LHCN-M2 (cell line): ENCODE results near the gene SSBP4. TPM values are rescaled to one million over a fixed set of nuclear protein-coding genes. Genes with fewer than 3 reads are reported as not detected.

Experiments used
- DNase-seq: peaks from one replicate; pipeline ENCODE4 v3.0.0-alpha.2; 2012; ENCODE audit warnings: low read depth
- total RNA-seq: library from RNA; depleted of rRNA; stranded (reverse); fragments of >200 nt; gene quantifications from 2 replicates; pipeline ENCODE4 v1.2.3, GENCODE V29; 2014

The SSBP4 gene
- total RNA-seq, 1 experiment from 2014 or later, result 64.2 TPM

DNA sequence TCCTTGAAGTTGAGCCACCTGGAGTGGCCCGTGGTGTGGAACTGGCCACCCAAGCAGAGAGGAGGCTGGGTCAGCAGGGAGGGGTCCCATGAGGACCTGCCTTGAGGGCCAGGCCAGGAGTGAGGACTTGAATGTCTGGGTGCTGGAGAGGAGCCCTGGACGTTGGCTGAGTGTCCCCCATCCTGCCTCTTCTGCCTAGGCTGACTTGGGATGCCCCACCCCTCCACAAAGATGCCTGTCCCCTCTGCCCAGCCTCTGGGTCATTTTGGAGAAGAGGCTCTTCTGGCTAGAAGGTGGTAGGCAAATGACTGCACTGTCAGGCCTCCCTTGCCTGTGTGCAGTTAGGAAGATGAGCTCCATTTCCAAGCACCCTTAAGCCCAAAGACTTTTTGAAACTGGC is 1.7 kb downstream of the SSBP4 start:
- DNase-seq, result no peak

DNA sequence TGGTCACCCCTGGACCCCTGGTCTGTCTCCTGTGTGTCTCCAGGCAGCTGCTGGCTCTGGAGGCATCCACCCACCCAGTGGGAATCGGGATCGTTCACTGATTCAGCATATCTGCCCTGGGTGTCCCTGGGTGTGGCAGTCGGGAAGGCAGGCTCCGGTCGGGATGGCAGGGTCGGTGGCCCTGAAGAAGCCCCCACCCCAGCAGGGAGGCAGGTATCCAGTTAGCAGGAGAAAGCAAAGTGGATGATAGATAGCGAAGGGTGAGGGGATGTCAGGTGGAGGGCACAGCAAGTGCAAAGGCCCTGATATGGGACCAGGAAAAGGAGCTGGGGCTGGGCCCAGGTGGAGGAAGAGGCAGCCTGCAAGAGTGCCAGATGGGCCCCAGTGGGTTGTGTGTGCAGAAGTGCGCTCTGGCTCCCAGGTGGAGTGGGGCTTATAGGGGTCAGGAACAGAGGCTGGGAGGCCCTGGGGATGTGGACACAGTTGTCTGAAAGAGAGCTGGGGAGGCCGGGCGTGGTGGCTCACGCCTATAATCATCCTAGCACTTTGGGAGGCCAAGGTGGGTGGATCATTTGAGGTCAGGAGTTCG is 2.3 kb downstream of the SSBP4 start:
- DNase-seq, result no peak

DNA sequence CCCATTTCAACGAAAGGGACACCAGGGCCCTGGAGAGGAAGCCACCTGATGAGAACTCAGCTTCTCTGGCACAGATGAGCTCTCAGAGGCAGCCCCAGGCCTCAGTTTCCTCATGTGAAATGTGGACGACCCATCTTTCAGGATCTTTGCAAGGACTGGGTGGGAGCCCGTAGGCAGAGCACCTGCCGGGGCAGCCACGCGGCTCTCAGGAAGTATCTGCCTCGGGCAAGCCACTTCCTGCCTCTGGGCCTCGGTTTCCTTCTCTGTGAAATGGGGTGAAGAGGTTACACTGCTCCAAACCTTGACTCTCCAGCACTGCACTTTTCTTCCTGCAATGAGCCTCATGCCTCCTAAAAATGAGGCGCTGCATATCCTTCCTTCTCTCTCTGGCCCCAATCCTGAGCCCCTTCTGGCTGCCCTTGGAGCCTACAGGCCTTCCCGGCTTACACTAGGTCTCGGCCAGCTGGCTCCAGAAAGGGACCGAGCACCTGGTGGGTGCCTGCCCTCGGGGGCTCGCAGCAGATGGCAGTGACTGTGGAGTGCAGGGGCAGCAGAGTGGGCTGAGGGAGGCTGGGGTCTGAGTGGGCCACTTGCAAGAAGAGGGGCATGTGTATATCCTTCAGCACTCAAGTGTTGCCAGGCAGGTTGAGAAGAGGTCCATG is 3.5 kb downstream of the SSBP4 start:
- DNase-seq, result no peak

DNA sequence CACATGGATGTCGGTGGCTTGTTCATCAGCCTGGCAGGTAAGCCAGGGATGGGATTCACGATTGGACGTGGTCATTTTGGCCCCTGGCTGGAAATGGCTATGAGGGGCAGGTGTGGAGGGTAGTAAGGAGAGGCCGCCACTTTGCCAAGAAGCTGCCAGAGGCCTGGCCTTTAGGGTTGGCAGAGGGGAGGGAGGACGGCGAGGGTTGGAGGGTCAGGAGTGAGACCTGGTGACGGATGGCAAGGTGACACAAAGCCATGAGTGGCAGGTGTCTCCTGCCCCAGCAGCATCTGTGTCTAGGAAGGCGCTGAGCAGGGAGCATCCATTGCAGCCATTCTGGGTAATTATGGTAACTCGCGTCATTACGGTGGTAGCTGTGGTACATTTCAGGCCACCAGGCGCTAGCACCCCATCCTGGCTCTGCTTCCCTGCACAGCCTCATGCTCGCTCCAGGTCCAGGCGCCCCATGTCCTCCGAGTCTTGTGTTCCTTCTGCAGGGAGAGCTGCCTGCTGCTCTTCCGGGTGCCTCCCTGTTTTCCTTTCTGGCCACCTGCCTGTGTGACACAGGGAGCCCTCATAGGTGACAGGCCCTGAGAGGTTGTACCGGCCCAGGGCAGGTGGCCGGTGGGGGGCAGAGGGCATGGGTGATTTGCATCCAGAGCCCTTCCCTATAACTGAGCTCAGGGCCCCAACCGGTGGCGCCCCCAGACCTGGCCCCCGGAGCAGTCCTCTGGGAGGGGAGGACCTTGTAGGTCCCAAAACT is 4.2 kb downstream of the SSBP4 start:
- no peak for DNase-seq

DNA sequence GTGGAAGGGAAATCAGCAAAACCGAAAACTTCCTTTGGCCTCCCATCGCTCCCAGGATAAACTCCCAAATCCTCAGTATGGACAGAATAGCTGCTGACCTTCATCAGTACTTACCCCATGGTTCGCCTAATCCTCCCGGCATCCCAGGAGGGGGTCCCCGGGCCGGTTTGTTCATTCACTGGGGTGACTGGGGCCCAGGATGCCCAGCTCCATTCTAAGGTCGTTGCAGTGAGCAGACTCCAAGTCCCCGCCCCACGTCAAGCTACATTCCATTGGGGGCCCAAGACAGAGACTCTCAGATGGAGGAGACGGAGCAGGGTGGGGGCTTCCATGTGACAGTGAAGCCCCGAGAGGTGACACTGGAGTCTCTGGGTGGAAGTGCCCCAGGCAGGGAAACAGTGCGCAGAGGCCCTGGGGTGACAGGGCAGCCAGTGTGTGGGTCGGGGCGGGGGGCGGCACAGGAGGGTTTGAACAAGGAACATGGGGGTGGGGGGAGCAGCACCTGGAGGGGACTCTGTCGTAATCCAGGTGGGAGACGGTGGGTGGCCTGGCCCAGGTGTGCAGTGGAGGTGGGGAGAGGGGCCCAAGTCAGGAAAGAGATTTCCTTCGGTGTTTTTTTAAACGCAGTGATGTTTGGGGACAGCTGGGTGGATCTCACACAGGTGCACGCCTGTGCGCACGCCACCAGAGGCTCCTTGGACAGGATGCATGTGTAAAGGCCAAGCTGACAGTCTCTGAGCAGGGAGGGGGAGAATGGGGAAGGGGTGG is 5.1 kb downstream of the SSBP4 start:
- DNase-seq, result no peak

DNA sequence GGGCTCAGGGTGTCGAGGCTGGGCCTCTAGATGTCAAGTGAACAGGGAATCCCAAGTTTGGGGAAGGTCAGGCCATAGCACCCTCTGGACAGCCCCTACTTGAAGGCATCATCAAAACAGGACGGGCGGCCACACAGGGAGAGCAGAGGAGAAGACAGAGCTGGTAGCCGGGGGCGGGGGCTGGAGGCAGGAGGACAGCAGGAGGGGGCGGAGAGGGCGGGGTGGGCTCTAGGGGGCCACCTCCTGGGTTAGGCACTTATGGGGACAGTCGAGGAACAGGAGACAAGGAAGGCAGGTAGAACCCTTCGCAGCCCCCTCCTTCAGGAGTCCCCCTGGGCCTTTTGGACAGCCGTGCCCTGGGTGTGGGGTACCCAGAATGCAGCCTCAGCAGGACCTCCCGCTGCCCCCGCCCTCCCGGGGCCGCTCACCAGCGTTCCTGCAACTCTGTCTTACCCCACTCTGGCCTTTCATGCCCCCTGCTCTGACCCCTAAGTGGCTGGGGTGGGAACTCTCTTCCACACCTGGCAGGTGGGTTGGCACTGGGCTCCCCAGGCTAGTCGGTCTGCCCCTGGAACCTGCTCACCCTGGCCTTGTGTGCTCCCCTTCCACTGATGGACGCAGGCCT is 5.8 kb downstream of the SSBP4 start:
- DNase-seq, result no peak

DNA sequence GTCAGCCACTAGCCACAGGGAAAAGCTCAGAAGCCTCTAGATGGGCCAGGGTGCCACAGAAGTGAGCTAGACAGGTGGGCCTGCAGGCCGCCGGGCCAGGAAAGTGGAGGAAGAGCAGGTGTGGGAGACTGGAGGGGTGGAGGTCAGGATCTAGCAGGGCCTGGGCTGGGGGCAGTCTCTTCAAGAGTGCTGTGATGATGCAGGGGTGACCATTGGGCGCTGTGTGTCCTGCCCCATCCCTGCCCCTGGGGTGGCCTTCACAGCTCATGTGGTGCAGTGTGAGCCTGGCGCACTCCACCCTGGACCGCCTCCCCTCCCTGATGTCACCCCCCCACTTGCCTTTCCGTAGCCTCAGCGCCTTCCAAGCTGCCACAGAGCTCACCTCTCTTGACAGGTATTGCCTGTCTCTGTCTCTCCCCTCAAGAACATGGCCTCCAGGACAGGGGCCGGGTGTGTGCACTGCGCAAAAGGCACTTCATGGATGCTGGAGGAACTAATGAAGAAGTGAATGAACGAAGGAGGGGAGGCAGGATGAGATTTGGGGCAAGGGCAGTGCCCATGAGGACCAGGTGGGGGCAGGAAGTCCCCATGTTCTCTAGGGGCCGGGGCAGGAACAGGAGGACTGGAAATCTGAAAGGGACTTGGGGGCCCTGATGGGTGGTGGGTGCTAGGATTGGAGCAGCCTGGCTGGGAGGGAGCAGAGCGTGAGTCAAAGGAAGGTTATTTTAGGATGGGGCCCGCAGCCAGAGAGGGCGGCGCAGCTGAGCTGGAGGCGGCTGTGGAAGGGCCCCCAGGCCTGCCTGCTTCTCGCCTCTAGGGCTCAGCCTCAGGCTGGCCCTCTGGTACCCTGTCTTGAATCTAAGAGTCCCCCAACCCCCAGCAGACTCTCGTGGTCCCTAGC is 6.6 kb downstream of the SSBP4 start:
- DNase-seq, result peak; percentile 44

DNA sequence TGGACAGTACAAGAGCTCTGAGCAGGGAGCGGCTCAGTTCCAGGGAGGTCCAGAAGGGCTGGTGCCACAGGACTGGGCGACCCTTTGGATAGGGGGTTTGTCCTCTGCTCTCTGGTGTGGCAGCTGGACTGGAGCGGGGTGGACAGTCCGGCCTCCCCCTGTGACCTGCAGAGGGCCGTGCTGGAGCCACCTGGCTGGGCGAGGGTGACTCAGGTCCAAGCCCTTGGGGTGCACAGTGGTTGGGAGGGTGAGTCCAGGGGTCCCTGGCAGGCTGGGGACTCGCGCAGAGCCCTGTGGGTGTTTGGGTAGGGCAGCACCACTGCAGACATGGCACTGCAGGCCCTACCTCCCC is 7.2 kb downstream of the SSBP4 start:
- no peak for DNase-seq

DNA sequence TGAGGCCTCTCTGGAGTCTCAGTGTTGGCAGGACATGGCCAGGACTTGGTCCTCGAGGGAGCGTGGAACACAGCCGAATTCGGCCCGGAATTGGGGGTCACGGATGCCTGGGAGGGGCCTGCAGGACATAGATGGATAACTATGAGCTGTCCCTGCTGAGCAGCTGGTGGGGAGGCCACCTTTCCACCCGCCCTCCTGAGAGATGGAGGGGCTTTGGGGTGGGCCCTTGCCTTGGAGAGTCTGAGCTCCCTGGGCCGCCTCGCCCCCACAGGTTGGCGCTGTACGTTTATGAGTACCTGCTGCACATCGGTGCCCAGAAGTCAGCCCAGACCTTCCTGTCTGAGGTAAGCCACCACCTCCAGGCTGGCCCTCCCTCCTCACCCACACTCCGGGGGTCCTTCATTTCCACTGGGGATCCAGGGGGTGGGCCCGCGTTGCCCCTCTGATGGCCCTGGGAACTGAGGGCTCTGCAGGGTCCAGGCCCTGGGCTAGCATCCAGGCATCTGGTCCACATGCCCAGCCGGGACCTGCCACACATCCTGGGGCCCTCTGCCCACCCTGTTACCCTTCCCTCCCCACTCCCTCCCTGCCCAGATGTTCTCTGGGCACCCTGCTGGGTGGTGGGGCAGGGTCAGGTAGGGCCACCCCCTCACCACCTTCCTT is 8.0 kb downstream of the SSBP4 start:
- no peak for DNase-seq

DNA sequence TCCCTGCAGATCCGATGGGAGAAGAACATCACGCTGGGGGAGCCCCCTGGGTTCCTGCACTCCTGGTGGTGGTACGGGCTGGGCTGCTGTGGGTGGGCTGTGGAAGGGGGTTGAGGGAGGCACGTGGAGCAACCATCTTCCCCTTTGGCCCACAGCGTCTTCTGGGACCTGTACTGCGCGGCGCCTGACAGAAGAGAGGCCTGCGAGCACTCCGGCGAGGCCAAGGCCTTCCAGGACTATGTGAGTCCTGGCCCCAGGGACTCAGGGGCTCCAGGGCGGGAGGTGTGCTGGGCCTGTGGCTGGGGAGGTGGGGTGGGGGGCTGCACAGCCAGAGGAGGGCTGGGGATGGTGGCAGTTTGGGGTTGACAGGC is 8.5 kb downstream of the SSBP4 start:
- DNase-seq, result no peak

DNA sequence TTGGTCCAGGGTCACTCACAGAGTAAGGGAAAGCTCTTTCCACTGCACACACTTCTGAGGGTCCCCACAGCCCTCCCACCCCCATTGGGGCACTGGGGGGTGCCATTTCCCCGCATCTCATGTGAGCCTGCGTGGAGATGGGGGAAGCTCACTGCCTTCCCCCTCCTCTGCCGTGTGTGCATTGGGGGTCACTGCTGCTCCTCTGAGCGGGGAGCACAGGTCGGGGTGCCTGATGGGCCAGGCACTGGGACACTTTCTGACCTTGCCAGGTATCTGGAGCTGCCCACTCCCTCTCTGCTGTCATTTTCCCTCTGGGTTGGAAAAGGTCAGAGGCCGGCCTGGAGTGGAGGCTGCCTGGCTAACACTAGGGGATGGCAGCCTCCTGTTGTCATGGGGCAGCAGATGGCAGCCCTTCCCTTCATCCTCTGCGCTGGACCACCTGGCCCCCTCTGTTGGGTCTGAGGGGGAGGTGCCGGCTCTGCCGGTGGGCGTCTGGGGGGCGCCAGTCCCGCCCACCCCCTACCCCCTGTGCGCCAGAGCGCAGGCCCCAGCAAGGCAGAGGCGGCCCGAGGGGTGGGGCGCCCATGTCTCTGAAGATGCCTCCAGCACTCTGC is 9.1 kb downstream of the SSBP4 start:
- no peak for DNase-seq

DNA sequence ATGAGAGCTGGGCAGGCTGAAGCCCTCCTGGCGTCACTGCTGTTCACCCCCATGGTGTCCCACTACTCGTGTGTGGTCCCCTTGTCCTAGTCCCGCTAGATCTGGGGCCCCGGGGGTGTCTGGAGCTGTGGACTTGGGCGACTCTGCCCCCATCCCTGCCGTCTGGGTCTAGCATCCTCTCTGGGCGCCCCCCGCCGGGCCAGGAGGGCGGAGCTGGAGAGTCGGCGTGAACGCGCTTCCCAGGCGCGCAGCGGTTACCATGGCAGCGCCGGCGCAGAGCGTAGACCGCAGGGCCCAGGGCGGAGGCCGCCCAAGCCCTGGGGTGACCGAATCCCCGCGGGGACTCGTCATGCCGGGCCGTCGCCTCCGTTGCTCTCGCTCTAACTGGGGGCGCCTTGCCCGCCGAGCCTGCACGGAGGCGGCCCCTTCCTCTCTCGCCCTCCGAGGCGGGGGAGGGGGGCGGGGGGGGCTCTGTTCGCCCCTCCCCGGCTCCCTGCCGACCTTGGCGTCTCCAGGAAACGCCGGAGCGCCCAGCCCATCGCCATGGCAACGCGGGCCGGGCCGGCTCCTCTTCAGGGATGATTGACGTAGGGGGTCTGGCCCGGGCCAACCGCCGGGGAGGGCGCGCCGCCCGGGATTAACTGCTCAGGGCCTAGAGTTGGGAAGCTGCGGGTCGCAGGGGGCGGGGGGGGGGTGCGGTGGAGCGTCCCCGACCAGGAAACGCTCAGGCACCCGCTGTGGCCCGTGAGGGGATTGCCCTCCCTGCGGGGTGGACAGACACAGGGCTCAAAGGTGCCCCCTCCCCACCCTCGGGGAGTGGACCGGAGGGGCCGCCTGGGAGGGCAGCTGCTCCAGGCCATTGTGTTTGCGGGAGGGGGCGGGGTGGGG is 9.8 kb downstream of the SSBP4 start:
- peak; percentile 61 for DNase-seq

DNA sequence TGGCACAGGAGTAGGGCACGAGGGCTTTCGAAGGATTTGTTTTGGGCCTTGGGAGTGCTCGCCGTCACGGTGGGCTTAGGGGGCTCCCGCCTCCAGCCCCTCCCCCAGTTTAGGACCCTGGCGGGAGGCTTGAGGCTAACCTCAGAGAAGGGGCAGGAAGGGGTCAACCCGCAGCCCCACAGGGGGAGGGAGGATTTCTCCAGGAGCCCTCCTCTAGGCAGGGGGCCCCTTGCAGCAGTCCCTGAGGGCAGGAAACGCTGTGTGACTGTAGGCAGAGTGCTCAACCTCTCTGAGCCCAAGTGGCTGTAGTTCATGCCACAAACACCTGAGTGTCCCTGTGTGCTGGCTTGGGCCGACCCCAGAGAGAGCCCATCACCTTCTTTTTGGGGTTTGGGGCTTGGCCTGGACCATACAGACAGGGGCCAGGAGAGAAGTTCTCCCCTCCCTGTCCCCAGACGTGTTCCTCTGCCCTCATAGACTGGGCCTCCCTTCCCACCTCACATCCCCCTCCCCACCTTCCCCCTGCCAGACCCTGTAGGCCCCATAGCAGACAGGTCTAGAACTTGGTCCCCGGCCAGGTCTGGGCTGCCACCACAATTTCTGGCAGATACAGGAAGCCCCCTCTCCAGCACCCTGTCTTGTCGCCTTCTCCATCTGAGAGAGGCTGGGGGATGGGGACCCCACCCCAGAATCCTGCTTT is 10.7 kb downstream of the SSBP4 start:
- no peak for DNase-seq

DNA sequence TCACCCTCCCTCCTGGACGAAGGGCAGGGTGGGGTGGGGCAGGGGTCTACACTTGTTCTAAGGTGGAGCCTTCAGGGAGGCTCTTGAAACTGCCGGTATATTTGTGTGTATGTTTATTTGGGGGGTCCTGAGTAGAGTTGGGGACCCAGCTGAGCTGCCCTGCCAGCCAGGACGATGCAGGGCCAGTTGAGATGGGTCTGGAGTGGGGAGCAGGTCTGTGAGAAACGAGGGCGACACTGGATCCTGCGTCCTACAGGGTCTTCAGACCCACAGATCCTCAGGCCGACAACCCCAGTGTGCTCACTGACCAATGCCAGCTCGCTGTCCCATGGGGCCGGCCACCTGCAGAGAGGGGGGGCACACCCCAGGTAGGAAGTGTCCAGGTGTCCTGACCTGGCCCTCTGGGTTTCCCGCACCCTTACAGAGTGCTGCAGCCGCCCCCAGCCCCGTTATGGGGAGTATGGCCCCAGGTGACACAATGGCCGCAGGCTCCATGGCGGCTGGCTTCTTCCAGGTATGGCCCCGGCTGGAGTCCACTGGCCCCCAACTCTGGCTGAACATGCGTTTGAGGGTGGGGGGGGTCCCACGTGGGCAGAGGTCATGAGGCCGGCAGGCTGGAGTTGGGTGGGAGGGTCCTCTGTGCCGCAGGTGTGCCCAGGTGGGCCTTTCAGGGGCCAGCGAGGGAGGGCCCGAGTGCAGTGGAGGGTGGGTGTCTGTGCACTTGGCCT is 11.4 kb downstream of the SSBP4 start:
- DNase-seq, result no peak

DNA sequence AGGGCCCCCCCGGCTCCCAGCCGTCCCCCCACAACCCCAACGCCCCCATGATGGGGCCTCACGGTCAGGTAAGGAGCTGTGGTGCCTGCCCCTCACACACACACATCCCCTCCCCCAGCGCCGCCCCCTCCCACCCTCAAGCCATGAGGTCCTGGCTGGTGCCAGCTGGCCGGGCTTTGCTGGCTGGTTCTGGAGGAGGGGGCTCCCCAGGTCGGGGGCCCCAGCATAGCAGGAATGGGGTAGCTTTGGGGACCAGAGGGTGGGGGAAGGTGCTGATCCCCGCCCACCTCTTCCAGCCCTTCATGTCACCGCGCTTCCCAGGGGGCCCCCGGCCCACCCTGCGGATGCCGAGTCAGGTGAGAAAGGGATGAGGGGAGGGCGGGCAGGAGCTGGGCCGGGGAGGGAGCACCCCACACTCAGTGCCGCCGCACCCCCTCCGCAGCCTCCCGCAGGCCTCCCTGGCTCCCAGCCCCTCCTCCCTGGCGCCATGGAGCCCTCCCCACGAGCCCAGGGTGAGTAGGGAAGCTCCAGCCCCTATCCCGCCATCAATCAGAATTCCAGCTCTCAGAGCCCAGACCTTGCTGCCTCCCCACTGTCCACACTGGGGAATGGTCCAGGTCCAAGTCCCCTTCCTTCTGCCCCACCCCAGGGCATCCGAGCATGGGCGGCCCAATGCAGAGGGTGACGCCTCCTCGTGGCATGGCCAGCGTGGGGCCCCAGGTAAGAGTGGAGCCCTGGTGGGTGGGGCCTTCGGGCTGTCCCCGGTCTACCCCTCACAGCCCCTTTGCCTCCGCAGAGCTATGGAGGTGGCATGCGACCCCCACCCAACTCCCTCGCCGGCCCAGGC is 12.4 kb downstream of the SSBP4 start:
- no peak for DNase-seq

DNA sequence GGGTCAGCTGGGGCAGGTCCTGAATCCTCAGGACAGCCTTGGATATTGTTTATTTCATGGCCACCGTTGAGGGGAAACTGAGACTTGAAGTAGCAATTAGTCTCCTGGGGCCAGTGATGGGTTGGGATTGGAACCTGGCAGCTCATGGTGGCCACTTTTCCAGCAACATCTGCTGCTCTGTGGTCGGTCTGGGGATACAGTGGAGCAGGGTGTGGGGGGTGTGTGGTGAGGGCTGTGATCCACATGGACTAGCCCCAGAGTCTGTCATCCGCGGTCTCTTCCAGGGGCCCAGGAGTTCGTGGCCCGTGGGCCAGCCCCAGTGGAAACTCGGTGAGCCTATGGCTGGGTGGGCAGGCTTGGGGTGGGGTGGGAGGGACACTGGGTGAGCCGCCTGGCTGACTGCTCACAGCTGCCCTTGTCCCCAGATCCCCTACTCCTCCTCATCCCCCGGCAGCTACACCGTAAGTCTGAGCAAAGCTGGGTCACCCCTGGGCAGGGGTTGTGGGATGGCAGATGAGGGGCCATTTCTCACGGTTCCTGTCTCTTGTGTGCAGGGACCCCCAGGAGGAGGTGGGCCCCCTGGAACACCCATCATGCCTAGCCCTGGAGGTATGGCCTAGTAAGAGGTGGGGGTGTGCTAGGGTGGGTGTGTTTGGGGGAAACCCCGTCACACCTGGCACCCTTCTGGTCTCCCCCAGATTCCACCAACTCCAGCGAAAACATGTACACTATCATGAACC is 13.2 kb downstream of the SSBP4 start:
- no peak for DNase-seq
